ENCODE results near the gene ZMIZ1.
"Not testable (repeated sequence)": the region's sequence is repeated elsewhere in the genome, so short reads cannot be mapped to it uniquely, and the experiment has no call there.

The ZMIZ1 gene

DNA sequence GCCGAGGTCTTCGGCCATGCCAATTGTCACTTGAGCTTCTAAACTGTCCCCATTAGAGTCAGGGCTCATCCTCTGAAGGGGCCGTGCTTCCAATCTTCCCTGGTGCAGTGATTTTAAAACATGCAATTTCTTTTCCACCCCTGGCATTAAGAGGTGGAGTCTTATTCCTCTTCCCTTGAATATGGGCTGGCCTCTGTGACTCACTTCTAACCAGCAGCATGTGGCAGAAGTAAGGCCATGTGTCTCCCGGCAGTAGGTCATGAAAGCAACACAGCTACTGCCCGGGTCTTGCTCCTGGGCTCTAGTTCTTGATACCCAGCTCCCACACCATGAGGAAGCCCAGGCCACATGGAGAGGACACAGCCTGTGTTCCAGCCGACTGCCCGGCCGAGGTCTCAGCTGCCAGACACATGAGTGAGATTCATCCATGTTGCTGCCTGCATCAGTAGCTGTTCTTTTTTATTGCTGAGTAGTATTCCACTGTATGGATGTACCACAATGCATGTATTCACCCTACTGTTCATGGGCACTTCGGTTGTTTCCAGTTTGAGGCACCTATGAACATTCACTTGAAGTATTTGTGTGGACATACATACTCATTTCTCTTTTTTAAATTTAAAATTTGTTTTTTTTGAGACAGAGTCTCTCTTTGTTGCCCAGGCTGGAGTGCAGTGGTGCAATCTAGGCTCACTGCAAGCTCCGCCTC, 264.0 kb downstream of the ZMIZ1 start:
- DNase-seq, result not testable (repeated sequence)

DNA sequence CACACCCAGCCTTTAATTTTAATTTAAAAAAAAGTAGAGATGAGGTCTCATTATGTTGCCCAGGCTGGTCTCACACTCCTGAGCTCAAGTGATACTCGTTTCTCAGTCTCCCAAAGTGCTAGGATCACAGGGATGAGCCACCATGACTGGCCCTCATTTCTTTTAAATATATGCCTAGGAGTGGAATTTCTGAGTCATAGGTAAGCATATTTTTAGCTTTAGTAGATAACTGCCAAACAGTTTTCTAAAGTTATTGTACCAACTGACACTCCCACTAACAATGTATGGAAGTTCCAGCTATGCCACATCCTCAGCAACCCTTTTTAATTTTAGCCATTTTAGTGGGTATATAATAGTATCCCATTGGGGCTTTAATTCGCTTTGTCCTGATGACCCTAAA, 264.7 kb downstream of the ZMIZ1 start:
- no peak for DNase-seq

DNA sequence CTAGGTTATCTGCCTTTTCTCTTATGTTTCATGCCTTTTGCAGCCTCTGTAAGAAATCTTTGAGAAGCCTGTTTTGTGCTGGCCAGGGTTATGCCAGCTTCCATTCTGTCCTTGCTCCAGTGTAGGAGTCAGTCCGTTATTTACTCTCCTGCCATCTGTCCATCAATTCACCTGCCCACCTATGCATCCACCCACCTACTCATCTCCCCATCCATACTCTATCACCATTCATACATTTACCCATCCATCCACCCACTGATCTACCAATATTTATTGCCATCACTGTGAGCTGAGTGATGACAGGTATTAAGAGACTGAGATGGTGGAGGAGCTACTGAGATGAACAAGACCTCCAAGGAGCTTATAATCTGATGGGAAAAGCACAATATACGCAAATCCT, 265.8 kb downstream of the ZMIZ1 start:
- DNase-seq, result no peak

DNA sequence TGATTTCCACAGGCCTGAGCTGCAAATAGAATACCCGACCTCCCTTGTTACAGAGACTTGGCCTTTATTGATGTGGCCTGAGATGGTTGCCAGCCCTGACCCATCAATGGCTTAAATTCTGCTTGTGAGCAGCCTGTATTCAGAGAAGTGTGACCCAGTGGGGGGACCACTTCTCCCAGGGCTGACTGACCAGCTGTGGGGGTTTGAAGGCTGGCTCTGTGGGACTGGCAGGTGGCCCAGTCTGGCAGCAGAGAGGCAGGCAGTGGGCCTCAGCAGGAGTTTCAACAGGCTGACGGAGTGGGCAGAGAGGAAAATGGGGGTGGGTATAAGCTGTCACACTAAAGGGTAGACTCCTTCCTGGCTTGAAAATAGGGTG, 266.3 kb downstream of the ZMIZ1 start:
- no peak for DNase-seq

DNA sequence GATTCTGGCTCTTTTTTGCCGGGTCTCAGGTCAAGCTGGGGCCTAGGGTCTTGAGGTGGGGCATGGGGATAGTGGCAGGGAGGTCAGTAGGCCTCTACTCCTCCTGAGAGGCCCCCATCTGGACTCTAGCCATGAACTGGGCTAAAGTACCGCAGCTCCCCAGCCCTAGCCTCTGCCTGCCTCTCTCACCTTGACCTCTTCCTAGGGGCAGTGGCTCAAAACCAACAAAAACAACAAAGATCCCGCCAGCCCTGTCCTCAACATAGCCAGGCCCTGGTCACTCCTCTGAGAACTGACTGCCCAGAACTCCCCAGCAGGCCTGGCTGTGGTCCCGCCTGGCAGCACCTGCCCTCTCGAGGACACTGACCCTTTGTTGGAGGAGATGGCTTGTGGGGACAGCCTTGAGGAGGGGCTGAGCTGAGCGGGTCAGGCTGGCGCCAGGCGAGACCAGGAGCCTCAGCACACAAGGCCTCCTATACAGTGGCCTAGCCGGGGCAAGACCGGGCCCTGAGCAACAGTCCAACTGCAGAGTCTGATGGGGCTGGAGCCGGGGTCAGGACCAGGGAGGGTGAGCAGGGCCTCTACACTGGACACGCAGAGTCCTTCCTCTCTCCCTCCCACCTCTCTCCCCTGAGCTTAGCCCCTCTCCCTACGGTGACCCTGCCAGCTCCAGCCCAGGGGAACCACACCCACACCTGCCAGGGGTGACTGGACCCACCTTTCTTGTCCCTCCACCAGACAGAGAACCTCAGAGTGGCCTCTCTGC, 266.9 kb downstream of the ZMIZ1 start:
- no peak for DNase-seq

DNA sequence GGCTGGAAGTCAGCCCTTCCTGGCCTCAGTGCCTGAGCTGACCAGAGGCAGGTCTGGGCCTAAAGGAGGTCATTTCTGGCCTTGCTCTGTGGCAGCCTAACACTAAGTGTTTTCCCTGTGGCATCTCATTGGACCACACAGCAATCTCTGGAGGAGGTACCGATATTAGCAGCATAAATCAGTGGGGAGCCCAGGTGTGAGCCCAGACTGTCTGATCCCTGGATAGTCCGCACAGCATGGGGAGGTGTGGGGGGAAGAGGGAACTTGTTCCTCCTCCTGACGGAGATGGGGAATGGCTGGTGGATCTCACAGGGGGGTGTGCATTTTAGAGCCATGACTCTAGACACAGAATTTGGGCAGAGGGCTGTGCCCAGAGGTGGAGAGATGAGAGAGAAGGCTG, 267.5 kb downstream of the ZMIZ1 start:
- no peak for DNase-seq

DNA sequence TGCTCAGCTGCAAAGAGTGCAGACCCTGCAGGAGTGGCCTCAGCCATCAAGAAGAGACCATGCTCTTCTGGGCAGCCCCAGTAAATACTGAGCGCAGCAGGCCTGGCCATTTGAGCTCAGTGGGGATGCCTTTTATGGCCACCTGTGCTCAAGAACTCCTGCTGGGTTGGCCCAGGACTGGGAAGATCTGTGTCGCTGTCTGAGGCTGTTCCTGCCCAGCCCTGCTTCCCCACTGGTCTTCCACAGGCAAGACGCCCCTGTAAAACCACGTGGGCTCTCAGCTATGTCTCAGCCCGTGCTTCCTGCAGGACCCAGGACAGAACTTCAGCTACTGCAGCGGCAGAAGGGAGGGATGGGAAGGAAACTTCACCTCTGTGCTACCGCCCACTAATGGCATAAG, 268.0 kb downstream of the ZMIZ1 start:
- DNase-seq, result no peak

DNA sequence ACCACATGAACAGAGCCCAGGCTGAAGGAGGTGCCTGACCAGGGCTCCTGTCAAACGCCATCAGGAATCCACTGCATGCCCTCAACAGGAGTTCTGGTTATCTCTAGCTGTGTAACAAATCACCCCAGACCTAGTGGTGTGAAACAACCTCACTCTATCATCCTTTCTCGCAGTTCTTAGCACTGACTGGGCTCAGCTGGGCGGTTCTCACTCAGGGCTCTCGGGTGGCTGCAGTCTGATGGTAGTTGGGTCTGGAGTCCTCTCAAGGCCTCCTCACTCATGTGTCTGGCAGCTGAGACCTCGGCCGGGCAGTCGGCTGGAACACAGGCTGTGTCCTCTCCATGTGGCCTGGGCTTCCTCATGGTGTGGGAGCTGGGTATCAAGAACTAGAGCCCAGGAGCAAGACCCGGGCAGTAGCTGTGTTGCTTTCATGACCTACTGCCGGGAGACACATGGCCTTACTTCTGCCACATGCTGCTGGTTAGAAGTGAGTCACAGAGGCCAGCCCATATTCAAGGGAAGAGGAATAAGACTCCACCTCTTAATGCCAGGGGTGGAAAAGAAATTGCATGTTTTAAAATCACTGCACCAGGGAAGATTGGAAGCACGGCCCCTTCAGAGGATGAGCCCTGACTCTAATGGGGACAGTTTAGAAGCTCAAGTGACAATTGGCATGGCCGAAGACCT, 269.2 kb downstream of the ZMIZ1 start:
- DNase-seq, result not testable (repeated sequence)

DNA sequence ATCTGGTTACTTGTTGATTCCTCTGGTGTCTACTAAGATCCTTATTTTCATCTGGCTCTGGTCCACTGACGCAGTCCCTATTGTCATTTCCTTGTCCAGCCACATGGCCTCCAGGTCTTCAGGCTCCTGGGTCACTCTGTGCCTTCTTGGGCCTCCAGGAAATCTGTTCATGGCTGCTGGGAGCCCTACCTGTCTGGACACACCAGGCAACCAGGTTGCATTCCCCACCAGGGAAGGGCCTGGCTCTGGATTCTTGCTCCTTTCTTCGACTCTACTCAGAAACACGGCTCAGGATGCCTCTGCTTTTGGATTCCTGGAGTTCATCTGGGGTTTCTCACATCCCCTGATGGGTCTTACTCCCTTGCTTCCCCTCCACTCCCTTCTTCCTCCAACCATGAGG, 270.5 kb downstream of the ZMIZ1 start:
- DNase-seq, result no peak

DNA sequence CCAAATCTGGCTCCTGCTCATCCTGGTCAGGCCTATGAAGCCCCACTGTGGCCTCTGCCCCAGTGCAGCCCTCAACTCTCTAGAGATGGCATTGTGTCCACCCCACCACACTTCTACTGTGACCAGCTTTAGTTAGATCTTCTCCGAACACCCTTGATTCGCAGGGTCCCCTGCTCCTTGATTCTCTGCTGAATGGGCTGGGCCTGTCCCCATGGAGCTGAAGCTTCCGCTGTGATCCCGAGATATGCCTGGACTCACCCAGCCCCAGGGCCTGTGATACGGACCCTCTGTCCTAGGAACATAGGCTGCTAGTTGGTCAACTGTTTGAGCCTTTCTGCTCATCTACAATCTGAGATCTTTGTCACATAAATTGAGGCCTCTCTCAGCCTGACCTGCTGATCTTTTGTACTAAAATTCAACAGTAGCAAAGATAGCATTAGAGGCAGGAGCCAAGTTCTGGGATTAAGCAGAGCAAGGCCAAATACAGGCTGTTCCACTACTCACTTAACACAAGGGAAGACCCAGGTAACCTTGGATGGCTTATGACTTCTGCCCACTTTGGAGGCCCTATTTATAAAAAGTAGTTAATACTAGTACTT, 272.0 kb downstream of the ZMIZ1 start:
- DNase-seq, result no peak

DNA sequence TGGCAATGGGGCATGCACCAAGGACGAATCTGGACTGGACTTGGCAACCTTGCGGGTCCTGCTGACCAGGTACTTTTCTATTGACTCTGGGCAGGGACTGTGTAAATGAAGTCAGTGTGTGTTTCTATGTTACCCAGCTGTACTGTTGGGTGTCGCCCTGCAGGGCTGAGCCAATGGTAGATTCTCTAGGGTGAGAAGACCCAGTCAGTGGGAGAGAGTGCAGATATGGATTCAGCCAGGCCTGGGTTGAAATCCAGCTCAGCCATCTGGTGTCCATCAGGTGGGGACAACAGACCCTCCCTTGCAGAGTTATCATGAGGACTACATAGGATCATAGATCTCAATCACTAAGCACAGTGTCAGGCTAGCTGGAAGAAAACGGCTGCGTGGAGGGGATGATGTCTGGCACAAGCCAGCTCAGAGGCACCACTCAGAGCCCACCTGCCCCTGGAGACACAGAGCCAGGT, 273.6 kb downstream of the ZMIZ1 start:
- no peak for DNase-seq

DNA sequence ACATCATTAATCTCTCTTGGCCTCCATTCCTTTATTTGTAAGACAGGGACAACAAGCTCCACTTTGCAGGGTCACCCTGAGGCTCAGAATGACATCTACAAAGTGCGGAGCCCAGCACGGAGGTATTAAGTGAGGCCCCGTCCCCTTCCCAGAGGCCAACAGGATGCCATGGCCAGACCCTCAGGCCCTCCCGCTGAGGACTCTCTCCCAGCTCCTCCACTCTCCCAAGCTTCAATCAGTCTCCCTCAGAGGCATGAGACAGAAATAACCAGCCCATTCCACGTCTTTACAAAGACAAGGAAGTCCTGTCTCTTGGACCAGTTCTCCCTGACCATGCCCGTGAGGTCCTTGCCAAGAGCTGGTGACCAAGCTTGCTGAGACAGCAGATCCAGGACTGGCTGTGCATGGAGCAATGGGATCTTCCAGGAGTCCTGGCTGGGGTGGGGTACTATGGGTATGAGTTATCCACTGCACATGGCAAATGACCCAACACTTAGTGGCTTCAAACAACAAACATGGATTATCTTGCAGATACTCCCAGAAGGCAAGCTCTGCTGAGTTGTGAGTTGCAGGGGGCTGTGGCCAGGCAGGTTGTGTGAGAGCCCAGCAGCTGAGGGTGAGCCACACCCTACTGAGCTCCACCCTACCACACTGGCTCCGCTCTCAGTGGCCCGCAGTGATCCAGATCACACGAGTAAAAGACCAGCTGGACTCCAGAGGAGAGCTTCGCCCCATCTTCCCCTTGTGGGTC, 274.2 kb downstream of the ZMIZ1 start:
- DNase-seq, result no peak

DNA sequence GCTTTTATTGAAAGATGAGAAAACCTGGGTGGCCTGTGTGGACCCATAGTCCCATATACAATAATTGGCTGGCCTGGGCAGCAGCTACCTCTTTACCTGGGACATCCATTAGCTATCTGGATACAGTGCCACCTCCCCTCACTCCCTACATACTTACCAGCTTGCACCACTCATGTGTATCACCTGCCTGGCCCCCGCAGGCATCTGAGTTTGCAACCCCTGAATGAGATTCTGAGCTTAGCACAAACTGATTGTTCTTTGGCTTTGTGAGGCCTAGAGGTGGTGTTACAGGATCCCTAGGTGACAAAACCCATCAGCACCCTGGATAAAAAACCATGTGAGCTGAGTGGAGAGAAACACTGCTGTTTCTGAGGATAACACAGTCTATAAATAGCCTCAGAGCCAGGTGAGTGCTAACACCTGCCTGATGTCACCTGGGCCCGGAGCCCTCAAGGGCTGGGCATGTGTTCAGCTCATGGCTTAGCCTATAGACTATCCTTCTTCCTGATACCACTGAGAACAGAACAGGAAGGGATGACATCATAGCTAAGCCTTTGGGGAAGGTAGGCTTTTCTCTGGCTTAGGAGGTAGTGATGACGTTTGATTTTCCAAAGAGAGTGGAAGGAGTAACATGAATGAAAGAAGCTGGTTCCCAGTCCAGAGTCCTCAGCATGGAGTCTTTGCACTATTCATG, 275.9 kb downstream of the ZMIZ1 start:
- no peak for DNase-seq

DNA sequence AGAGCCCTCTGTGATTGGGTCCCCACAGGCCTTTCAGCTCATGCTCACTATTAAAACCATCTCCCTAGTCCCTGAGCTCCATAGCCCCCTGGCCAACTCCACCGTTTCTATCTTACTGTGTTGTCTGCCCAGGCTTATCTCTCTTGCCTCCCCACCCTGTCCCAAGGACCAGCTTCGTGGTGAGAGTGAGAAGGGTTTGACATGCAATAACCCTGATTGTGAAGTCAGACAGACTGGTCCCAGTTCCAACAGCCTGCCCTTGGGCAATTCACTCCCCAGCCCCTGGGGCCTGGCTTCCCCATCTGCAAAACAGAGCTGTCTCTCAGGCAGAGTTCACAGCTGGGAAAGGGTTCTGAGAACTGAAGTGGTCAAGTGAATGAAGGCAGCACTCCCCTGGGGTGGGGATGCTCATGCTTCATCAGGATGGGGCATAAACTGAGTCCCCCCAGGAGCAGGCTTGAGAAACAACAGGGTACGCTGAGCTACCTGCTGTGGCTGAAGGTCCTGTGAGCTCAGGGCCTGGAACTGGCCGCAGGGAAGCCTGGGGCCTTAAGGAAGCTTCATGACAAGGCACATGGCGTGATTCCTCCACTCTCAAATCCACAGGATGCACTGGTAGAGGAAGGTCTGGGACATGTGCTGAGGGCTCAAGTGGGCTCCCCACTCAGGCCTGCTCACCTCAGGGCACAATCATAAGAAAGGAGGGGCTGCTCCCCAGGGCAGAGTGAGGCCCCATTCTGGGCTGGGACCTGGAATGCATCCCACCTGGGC, 276.7 kb downstream of the ZMIZ1 start:
- DNase-seq, result no peak

DNA sequence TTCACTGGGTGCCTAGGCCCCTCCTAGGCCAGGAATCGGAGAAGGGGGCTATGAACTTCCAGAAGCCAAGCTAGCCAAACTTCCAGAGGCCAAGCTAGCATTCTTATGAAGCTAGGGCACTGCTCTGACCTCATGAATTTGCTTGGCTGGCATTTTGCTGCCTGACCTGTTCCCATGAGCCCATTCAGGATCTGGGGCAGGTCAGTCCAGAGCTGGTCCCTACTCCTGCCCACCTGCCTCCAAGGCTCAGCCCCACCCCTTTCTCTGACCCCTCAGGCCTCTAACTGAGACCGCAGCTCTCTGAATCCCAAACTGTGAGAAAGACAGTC, 277.2 kb downstream of the ZMIZ1 start:
- DNase-seq, result no peak

DNA sequence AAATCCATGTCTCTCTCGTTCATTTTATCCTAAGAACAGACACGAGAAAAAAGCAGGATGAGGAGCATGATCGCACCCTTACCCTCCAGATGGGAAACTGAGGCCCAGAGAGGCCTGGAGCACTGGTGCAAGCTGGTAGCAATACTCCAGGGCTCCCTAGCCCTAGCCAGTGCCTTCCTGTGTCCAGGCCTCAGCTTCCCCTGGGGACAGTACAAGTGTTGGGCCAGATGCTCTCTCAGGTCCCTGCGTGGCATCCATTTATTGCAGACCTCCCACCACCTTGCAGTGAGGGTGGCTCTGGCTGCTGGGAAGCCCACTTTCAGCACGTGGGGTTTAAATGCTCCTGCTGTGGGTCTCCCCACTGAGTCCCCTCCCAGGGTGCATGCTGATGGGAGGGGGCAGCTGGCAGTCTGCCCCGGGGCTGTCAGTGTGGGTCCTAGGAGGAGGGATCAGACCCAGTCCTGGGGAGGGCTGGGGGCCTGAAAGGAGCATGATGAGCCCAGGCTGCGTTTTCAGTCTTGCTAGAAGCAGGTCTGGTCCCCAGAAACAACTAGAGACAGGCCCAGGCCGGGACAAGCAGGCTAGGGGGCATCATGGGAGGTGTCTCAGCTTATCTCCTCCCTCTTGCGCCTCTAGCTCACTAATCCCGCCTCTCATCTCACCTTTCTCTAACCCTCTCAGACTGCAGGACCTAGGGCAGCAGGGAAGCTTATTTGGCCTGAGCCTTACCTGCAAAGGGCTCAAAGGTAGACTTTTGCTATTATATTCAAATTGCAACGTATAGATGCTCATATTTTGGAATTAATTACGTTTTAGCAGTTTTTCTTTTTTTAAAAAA, 277.8 kb downstream of the ZMIZ1 start:
- DNase-seq, result no peak

DNA sequence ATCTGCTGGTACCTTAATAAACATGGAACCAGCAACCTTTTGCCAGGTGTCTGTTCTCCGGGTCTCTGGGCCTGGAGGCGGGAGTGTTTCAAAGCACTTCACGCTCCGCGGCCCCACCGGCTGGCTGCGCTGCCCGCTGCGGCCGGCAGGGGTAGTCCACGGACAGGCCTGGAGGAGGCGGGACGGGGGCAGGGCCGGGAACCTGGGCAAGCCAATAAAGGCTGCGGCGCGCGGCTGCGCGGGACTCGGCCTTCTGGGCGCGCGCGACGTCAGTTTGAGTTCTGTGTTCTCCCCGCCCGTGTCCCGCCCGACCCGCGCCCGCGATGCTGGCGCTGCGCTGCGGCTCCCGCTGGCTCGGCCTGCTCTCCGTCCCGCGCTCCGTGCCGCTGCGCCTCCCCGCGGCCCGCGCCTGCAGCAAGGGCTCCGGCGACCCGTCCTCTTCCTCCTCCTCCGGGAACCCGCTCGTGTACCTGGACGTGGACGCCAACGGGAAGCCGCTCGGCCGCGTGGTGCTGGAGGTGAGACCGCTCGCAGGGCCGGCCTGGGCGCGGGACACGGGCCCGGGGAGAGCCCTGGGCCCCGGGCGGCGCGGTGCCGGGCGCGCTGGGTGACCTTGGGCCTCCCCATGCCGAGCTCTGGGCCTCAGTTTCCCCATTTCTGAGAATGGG, 278.6 kb downstream of the ZMIZ1 start, which contains the start of gene PPIF:
Gene PPIF (plus strand): TSS at position 244 of the 668 bp plus-strand sequence. CDS start 80 bp downstream, at position 324.
- peak; percentile 96 for DNase-seq

DNA sequence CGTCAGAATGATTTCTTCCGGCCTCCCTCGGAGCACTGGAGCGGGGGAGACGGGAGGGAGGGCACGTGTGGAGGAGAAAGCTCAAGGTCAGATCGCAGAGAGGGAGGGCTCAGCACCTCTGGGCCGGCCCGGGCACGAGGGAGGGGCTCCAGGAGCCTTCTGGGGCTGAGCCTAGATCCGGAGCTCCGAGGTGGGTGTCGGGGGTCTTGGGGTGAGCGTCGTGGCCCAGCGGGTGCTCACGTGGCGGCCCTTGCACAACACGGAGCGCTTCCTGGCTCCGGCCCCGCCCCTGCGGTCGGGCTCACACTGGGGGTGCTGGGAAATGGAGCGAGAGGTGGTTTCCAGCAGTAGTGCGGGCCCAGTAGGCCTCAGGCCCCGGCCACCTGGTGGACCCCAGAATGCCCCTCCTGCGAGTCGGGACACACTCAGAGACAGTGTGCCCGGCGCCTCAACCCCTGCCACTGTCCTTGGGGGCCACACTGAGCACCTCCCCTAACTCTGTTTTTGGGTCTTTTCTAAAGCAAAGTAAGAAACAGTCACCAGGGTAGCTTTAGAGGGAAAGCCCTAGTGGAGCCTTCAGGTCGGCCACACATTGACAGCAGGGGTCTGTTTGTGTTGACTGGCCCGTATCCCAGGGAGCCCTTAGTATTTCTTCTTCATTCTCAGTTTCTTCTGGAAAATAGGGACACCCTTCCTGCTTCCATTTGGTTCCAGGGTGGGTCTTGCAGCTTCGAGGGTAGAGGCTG, 279.3 kb downstream of the ZMIZ1 start:
- DNase-seq, result peak; percentile 70

DNA sequence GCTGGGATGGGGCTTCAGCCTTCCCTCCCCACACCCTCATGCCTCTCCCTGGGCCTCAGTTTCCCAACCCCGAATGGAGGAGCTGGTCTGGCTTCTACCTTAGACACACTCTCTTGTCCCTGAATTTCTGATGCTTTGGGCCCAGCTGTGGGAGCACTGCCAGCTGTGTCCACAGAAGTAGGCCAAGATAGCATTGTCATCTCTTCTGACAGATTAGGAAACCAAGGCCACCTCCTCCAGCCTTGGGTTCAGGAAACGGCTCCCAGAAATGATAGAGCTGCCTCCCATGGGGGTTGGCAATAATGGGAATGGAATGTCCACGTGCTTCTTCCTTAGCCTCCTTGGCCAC, 279.8 kb downstream of the ZMIZ1 start:
- no peak for DNase-seq

Data from stimulated activated CD4-positive, alpha-beta T cell treated with anti-CD3 and anti-CD28 coated beads, Interleukin-12 subunit alpha, Interleukin-12 subunit beta, amount 100 ng/mL, for 4 hours (primary cell).